ENCODE results near the gene PRR30. TPM values are rescaled to one million over a fixed set of nuclear protein-coding genes. Genes with fewer than 3 reads are reported as not detected.

PRR30 gene
- total RNA-seq, 1 experiment from 2014 or later = not detected

DNA sequence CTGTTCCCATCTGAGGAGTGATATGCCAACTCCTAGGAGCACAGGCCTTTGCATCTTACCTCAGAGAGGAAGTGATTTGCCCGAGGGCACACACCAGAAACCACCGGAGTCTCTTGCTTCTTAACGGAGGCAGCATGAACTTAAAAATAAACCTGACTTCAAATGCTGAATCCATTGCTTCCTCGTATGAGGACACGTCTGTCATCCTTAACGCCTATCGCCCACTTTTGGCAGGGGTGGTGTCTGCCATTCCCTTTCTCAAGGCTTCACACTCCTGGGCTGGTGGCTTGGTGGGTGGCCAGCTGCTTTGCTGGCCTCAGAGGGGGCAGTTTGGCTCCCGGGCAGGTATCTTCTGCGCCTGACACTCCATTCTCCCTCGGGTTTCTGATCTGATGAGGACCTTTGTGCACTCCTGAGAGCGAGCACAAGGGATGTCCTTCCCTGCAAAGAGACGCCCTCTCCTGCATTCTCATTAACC lies 3.7 kb downstream of the PRR30 start:
- no peak for ATAC-seq
- Histone ChIP-seq H3K27ac (ENCODE audit: low read depth, low read length) (peak overlapping the region; percentile 36; the same call in 1 of the 2 replicates), H3K4me2 (ENCODE audit: low read length) (no peak overlapping the region), H3K4me1 (ENCODE audit: control insufficient read depth in 1 of 2, insufficient read depth in 2 of 2, low read length in 2 of 2) (peaks cover 4 to 19% of the 10 kb centered on the region in 2 experiments; a peak in 3 of 4 replicates), H3K36me3 (ENCODE audit: control insufficient read depth in 1 of 2, insufficient read depth in 2 of 2, low read length in 2 of 2) (peaks cover 12 to 20% of the 10 kb centered on the region in 2 experiments; a peak in 3 of 4 replicates), H3K9me2 (ENCODE audit: insufficient read depth) (no peaks in the 10 kb centered on the region), H2AFZ (ENCODE audit: low read depth, low read length, poor library complexity, severe bottlenecking) (no peak overlapping the region), H3K79me2 (ENCODE audit: insufficient read depth, low read length) (peaks cover 20% of the 10 kb centered on the region), H3K4me3 (replicated peaks in 1 of 2; ENCODE audit: low read depth in 1 of 2, low read length in 2 of 2) (no peak overlapping the region), H3K27me3 (ENCODE audit: insufficient read depth, low read length) (no peaks in the 10 kb centered on the region), H3K9me3 (ENCODE audit: control insufficient read depth in 1 of 2, insufficient read depth in 1 of 2, low read depth in 1 of 2, low read length in 2 of 2) (no peaks in the 10 kb centered on the region), H4K20me1 (ENCODE audit: insufficient read depth) (no peaks in the 10 kb centered on the region), H3K9ac (ENCODE audit: low read length) (no peak overlapping the region)
- CTCF ChIA-PET = no interaction called here
- POLR2A ChIA-PET = no interaction called here
- RAD21 ChIA-PET (ENCODE audit: low non-redundant PET in 1 of 2, low total read pairs in 2 of 2, uncharacterized antibody in 2 of 2, unreplicated experiment in 2 of 2) = no interaction called here
- no peak for DNase-seq (ENCODE audit: low read depth, low spot score)
- intact Hi-C loops (cut with micrococcal nuclease) = no loop called here
- TF ChIP-seq EZH2phosphoT487 (IDR thresholded peaks at IDR 0.05; ENCODE audit: borderline replicate concordance) (no peak), FOSL1 (IDR thresholded peaks at IDR 0.05; ENCODE audit: low read depth) (no peak), SRF (IDR thresholded peaks at IDR 0.05; ENCODE audit: low read depth) (no peak), EGR1 (IDR thresholded peaks at IDR 0.05; ENCODE audit: low read depth) (no peak), ELF1 (IDR thresholded peaks at IDR 0.05; ENCODE audit: borderline replicate concordance, low read depth) (no peak), CEBPB (IDR thresholded peaks at IDR 0.05; ENCODE audit: low read depth) (no peak), POLR2A (IDR thresholded peaks at IDR 0.05; ENCODE audit: borderline replicate concordance, extremely low read depth, insufficient read depth, insufficient read length) (no peak), POLR2AphosphoS5 (IDR thresholded peaks at IDR 0.05; ENCODE audit: low read depth, low read length) (no peak), CBX3 (IDR thresholded peaks at IDR 0.05; ENCODE audit: low read depth) (no peak)
- TF ChIP-seq, protein P1, sequence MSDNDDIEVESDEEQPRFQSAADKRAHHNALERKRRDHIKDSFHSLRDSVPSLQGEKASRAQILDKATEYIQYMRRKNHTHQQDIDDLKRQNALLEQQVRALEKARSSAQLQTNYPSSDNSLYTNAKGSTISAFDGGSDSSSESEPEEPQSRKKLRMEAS (IDR thresholded peaks at IDR 0.05) = no peak
- no TSS peak for BruUV-seq (replicated peaks)

DNA sequence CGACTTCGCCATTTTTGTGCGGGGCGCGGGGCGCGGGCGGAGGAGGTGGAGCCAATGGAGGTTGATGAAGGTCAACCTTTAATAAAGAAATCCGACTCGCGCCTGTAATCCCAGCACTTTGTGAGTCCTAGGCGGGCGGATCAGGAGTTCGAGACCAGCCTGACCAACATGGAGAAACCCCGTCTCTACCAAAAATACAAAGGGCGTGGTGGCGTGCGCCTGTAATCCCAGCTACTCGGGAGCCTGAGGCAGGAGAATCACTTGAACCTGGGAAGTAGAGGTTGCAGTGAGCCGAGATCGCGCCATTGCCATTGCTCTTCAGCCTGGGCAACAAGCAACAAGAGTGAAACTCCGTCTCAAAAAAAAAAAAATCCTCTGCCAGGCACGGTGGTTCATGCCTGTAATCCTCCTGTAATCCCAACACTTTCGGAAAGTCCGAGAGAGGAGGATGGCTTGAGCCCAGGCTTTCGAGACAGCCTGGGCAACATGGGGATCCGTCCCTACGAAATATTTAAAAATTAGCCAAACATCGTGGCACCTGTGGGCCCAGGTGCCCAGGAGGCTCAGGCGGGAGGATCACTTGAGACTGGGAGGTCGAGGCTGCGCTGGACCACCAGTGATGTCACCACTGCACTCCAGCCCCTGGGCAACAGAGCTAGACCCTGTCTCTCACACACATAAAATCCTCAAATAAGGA lies 4.3 kb downstream of the PRR30 start:
- peak overlapping the region; percentile 71 for H2AFZ ChIP-seq (ENCODE audit: low read depth, low read length, poor library complexity, severe bottlenecking)
- TSS peak; percentile 36 for BruUV-seq (replicated peaks)
- peak overlapping the region; percentile 96 to 99 for H3K4me3 ChIP-seq (replicated peaks in 1 of 2; ENCODE audit: low read depth in 1 of 2, low read length in 2 of 2)
- ChIA-PET RAD21 (ENCODE audit: low non-redundant PET in 1 of 2, low total read pairs in 2 of 2, uncharacterized antibody in 2 of 2, unreplicated experiment in 2 of 2) (no interaction called here), POLR2A (interaction anchor here (1.0 kb wide), 1 partner anchor 130 kb away, joined by 3 read pairs; no protein-coding TSS in a partner anchor), CTCF (interaction anchor here (0.9 to 1.6 kb wide), 3 partner anchors 35 to 168 kb away, joined by 3 to 7 read pairs (median 5); no protein-coding TSS in a partner anchor)
- H3K27me3 ChIP-seq (ENCODE audit: insufficient read depth, low read length) = no peaks in the 10 kb centered on the region
- peaks cover 14 to 20% of the 10 kb centered on the region in 2 experiments; a peak in 3 of 4 replicates for H3K36me3 ChIP-seq (ENCODE audit: control insufficient read depth in 1 of 2, insufficient read depth in 2 of 2, low read length in 2 of 2)
- peak overlapping the region; percentile 36; the same call in 1 of the 2 replicates for H3K27ac ChIP-seq (ENCODE audit: low read depth, low read length)
- peaks cover 20% of the 10 kb centered on the region for H3K79me2 ChIP-seq (ENCODE audit: insufficient read depth, low read length)
- H3K4me1 ChIP-seq (ENCODE audit: control insufficient read depth in 1 of 2, insufficient read depth in 2 of 2, low read length in 2 of 2) = peaks cover 4 to 19% of the 10 kb centered on the region in 2 experiments; a peak in 3 of 4 replicates
- peak; percentile 98 for TF ChIP-seq YY1 (IDR thresholded peaks at IDR 0.05; ENCODE audit: extremely low read depth, insufficient replicate concordance, low read depth, low read length)
- no peak for TF ChIP-seq ZNF274 (IDR thresholded peaks at IDR 0.05; ENCODE audit: low read depth, low read length)
- peak; percentile 82 for TF ChIP-seq EGR1 (IDR thresholded peaks at IDR 0.05; ENCODE audit: low read depth)
- no peaks in the 10 kb centered on the region for H4K20me1 ChIP-seq (ENCODE audit: insufficient read depth)
- H3K9me3 ChIP-seq (ENCODE audit: control insufficient read depth in 1 of 2, insufficient read depth in 1 of 2, low read depth in 1 of 2, low read length in 2 of 2) = no peaks in the 10 kb centered on the region
- peak overlapping the region; percentile 97; the same call in 1 of the 2 replicates for H3K9ac ChIP-seq (ENCODE audit: low read length)
- DNase-seq (ENCODE audit: low read depth, low spot score) = no peak
- H3K4me2 ChIP-seq (ENCODE audit: low read length) = peak overlapping the region; percentile 95
- H3K9me2 ChIP-seq (ENCODE audit: insufficient read depth) = no peaks in the 10 kb centered on the region
- intact Hi-C loops (cut with micrococcal nuclease) = no loop called here
- ATAC-seq = no peak

Measured in HCT116 (cell line).